Measurements from ENCODE around the gene LDLRAD4. TPM values are rescaled to one million over a fixed set of nuclear protein-coding genes. Genes with fewer than 3 reads are reported as not detected.

The LDLRAD4 gene
- polyA plus RNA-seq, 1 of the 3 experiments (the other 2 are of a cell fraction), result 0.16 TPM

- ChIA-PET CTCF (interaction anchor here (0.6 kb wide), 1 partner anchor 16 kb away, joined by 3 read pairs; no protein-coding TSS in a partner anchor), POLR2A (no interaction called here)
- Histone ChIP-seq H3K27ac (ENCODE audit: low read depth in 2 of 2, low read length in 1 of 2) (no peak overlapping the region), H3K4me3 (ENCODE audit: low read depth in 2 of 2, low read length in 1 of 2) (no peak overlapping the region), H3K79me2 (ENCODE audit: insufficient read depth) (no peaks in the 10 kb centered on the region), H3K36me3 (replicated peaks in 1 of 2; ENCODE audit: control insufficient read depth in 1 of 2, insufficient read depth in 2 of 2, low read length in 1 of 2) (no peaks in the 10 kb centered on the region), H3K9me3 (no peaks in the 10 kb centered on the region), H3F3A (replicated peaks; ENCODE audit: insufficient read depth) (no peaks in the 10 kb centered on the region), H4K20me1 (ENCODE audit: insufficient read depth) (no peaks in the 10 kb centered on the region), H2AFZ (ENCODE audit: low read depth) (no peak overlapping the region), H3K4me2 (no peak overlapping the region), H3K9me2 (no peaks in the 10 kb centered on the region), H3K27me3 (ENCODE audit: insufficient read depth) (no peaks in the 10 kb centered on the region), H3K4me1 (ENCODE audit: control insufficient read depth in 1 of 2, insufficient read depth in 2 of 2, low read depth in 1 of 2, low read length in 1 of 2) (peaks cover 0 to 4% of the 10 kb centered on the region in 2 experiments; a peak in 1 of 4 replicates), H3K9ac (no peak overlapping the region)
- TF ChIP-seq SMC3 (IDR thresholded peaks at IDR 0.05; ENCODE audit: low read depth, low read length) (no peak), ZBTB33 (IDR thresholded peaks at IDR 0.05; ENCODE audit: borderline replicate concordance, low read depth) (no peak), RXRA (IDR thresholded peaks at IDR 0.05; ENCODE audit: borderline replicate concordance, low read depth) (no peak), MXI1 (IDR thresholded peaks at IDR 0.05; ENCODE audit: low read depth, low read length) (no peak), JUND (IDR thresholded peaks at IDR 0.05) (no peak), CHD2 (IDR thresholded peaks at IDR 0.05; ENCODE audit: low read length, partially characterized antibody) (no peak), TAF1 (IDR thresholded peaks at IDR 0.05; ENCODE audit: borderline replicate concordance, low read depth, low read length) (no peak), ELF1 (IDR thresholded peaks at IDR 0.05) (no peak), IRF3 (IDR thresholded peaks at IDR 0.05; ENCODE audit: low read depth, low read length) (no peak), USF2 (IDR thresholded peaks at IDR 0.05; ENCODE audit: borderline replicate concordance, low read depth, low read length) (no peak), TCF12 (IDR thresholded peaks at IDR 0.05) (no peak), EZH2phosphoT487 (IDR thresholded peaks at IDR 0.05; ENCODE audit: borderline replicate concordance, low read depth) (no peak), PBX3 (IDR thresholded peaks at IDR 0.05) (no peak)
- 75% methylated on average over 5 of the region's 6 CpGs for WGBS (ENCODE audit: low lambda C conversion rate)
- DNase-seq, result no peak
Observed at GRCh38 chr18:13175754-13176210, 42.8 kb upstream of the LDLRAD4 start.

Measured in SK-N-SH (cell line).